GM12878 (cell line): ENCODE results near the gene PTPRQ. TPM values are rescaled to one million over a fixed set of nuclear protein-coding genes. Genes with fewer than 3 reads are reported as not detected.

Experiments
- ATAC-seq: fragments of 200-7000 bp; cut with Tn5 transposase; 3 replicates; pipeline ENCODE4 v1.9.1; 2020; ENCODE audit warnings: mild to moderate bottlenecking, moderate library complexity
- BruUV-seq: library from RNA; stranded (reverse); fragments of 400-500 nt; replicated peaks from 2 replicates; lab custom pipeline; 2021; lab: Mats Ljungman, UMichigan
- CTCF ChIA-PET: fragments of 300-600 bp; sonication (Branson Sonifier 250); formaldehyde crosslinking; extraction: SDS; loops from one replicate; lab custom pipeline; 2021; ENCODE audit warnings: inconsistent platforms; lab: Yijun Ruan, JAX
- POLR2A ChIA-PET: fragments of 350-600 bp; formaldehyde crosslinking; extraction: SDS; loops from one replicate; lab custom pipeline; 2021; ENCODE audit warnings: inconsistent platforms; lab: Charles Lee
- RAD21 ChIA-PET: fragments of 300-600 bp; sonication (Branson Sonifier 250); formaldehyde crosslinking; loops from one replicate; lab custom pipeline; 2023; ENCODE audit warnings: antibody characterized with exemption; ENCODE audit not compliant: unreplicated experiment; lab: Charles Lee
- SMC1A ChIA-PET: fragments of 300-600 bp; sonication (Branson Sonifier 250); formaldehyde crosslinking; loops from one replicate; lab custom pipeline; 2023; ENCODE audit not compliant: unreplicated experiment, uncharacterized antibody; lab: Charles Lee
- DNase-seq: peaks from one replicate; pipeline ENCODE4 v3.0.0-alpha.2; 2011; ENCODE audit warnings: low read depth, low spot score
- FAIRE-seq: peaks from 3 replicates; lab custom pipeline; 2011; peaks lifted over from hg19 to GRCh38; lab: Jason Lieb, UNC
- H2AFZ ChIP-seq: 2 replicates; pipeline ENCODE4 v1.6.0; 2011; ENCODE audit warnings: low read depth, low read length, control low read depth; ENCODE audit not compliant: control insufficient read depth
- H3K27ac ChIP-seq: 2 replicates; pipeline ENCODE4 v1.5.1; 2011; ENCODE audit warnings: control low read depth; ENCODE audit not compliant: control insufficient read depth, insufficient read depth
- H3K27me3 ChIP-seq, 2 experiments: replicated peaks in 1 of 2; 2 replicates each; pipeline versions ENCODE4 v1.6.0 to v1.6.1; 2011; ENCODE audit warnings: low read length in 1 of 2; ENCODE audit not compliant: control insufficient read depth in 2 of 2, insufficient read depth in 2 of 2
- H3K36me3 ChIP-seq, 2 experiments: 2 replicates each; pipeline ENCODE4 v1.5.1; 2011; ENCODE audit warnings: low read length in 1 of 2; ENCODE audit not compliant: control insufficient read depth in 2 of 2, insufficient read depth in 2 of 2
- H3K4me1 ChIP-seq: 2 replicates; pipeline ENCODE4 v1.6.1; 2011; ENCODE audit warnings: mild to moderate bottlenecking, low read length, moderate library complexity, mixed read lengths; ENCODE audit not compliant: control insufficient read depth, insufficient read depth
- H3K4me2 ChIP-seq: 2 replicates; pipeline ENCODE4 v1.6.0; 2011; ENCODE audit warnings: control low read depth; ENCODE audit not compliant: control insufficient read depth, insufficient read depth
- H3K4me3 ChIP-seq: fragments of 200-600 bp; sonication (generic); 2 replicates; pipeline ENCODE4 v1.5.1; 2016
- H3K79me2 ChIP-seq: 2 replicates; pipeline ENCODE4 v1.6.0; 2011; ENCODE audit warnings: low read length; ENCODE audit not compliant: control insufficient read depth, insufficient read depth
- H3K9ac ChIP-seq: 2 replicates; pipeline ENCODE4 v1.8.0; 2011; ENCODE audit warnings: low read length, control low read depth, mixed read lengths; ENCODE audit not compliant: control insufficient read depth, insufficient read depth
- H3K9me3 ChIP-seq: replicated peaks from 3 replicates; pipeline ENCODE4 v1.5.1; 2011; ENCODE audit warnings: mild to moderate bottlenecking, low read length; ENCODE audit not compliant: control insufficient read depth, insufficient read depth
- H4K20me1 ChIP-seq: 2 replicates; pipeline ENCODE4 v1.6.0; 2011; ENCODE audit not compliant: control insufficient read depth, insufficient read depth
- GATAD2B ChIP-seq: fragments of 450-650 bp; conservative IDR thresholded peaks from 2 replicates; pipeline ENCODE4 v1.6.1; 2017; ENCODE audit warnings: low read depth, mild to moderate bottlenecking, moderate library complexity
- HDGF ChIP-seq: fragments of 450-650 bp; IDR thresholded peaks from 2 replicates; pipeline ENCODE4 v1.6.1; 2016; ENCODE audit warnings: antibody characterized with exemption
- LARP7 ChIP-seq: fragments of 450-650 bp; IDR thresholded peaks from 2 replicates; pipeline ENCODE4 v1.6.1; 2017; ENCODE audit warnings: mild to moderate bottlenecking
- MEF2A ChIP-seq: IDR thresholded peaks from 2 replicates; pipeline ENCODE4 v1.6.1; 2011; ENCODE audit warnings: low read depth, mild to moderate bottlenecking, low read length, moderate library complexity; ENCODE audit not compliant: insufficient read depth
- NR2F1 ChIP-seq: fragments of 450-650 bp; conservative IDR thresholded peaks from 2 replicates; pipeline ENCODE4 v1.6.1; 2017; ENCODE audit warnings: mild to moderate bottlenecking
- WGBS: methylation state at CpG from one replicate; pipeline ENCODE4 v1.1.6; 2016; ENCODE audit warnings: low lambda C conversion rate; ENCODE audit not compliant: insufficient replicate concordance, insufficient coverage; ENCODE audit errors: missing lambda C conversion rate; 5-methylcytosine and 5-hydroxymethylcytosine counted together
- in situ Hi-C: fragments of 300-500 bp; cut with MboI; formaldehyde crosslinking; loops from 9 replicates; pipeline ENCODE4 v1.14.3; 2018; ENCODE audit warnings: mixed read lengths
- intact Hi-C: fragments of 100-400 bp; cut with micrococcal nuclease; formaldehyde crosslinking; loops from one replicate; pipeline ENCODE4 v1.14.2; 2022; ENCODE audit not compliant: unreplicated experiment
- polyA plus RNA-seq, 11 experiments: library from polyadenylated mRNA; depleted of rRNA in 4 of 11; unstranded in 6 of 11; stranded (reverse) in 5 of 11; fragments of >200 nt; fragmentation: Nextera tagmentation in 4 of 11; fragmentation: Illumina TruSeq in 1 of 11; extraction: Ambion mirVana in 4 of 11; extraction: Trizol in 1 of 11; gene quantifications; 1 replicate in 1 of 11; 2 replicates in 10 of 11; pipeline versions ENCODE4 v1.2.1 to v1.2.3, GENCODE V29; 2011 to 2016; ENCODE audit warnings: inconsistent platforms in 2 of 11, missing spikeins in 2 of 11, low read depth in 1 of 11
- total RNA-seq, 4 experiments: library from RNA; depleted of rRNA in 3 of 4; stranded (reverse); fragments of >200 nt in 3 of 4; fragmentation: Illumina TruSeq in 1 of 4; extraction: Trizol in 1 of 4; gene quantifications; 2 replicates each; pipeline versions ENCODE4 v1.2.1 to v1.2.3, GENCODE V29; 2013 to 2021
- TF ChIP-seq, protein P1 (sequence below), 3 experiments: IDR thresholded peaks in 2 of 3; conservative IDR thresholded peaks in 1 of 3; 2 replicates each; pipeline ENCODE4 v1.5.1; 2011; ENCODE audit warnings: low read depth in 3 of 3, low read length in 3 of 3, mild to moderate bottlenecking in 3 of 3, control low read depth in 2 of 3, moderate library complexity in 2 of 3, inconsistent platforms in 1 of 3, mixed read lengths in 1 of 3; ENCODE audit not compliant: control insufficient read depth in 2 of 3, insufficient read depth in 1 of 3; ENCODE audit errors: extremely low read depth in 1 of 3
- TF ChIP-seq, protein P2 (sequence below): fragments of 450-650 bp; IDR thresholded peaks from 2 replicates; pipeline ENCODE4 v1.6.1; 2017; ENCODE audit warnings: antibody characterized with exemption, mild to moderate bottlenecking, moderate library complexity

Gene PTPRQ
- total and polyA plus RNA-seq, 10 of the 15 experiments (the other 5 are each of a cell fraction or from before 2014, with no cell fraction given) = 0.01 TPM; not detected in 9

DNA sequence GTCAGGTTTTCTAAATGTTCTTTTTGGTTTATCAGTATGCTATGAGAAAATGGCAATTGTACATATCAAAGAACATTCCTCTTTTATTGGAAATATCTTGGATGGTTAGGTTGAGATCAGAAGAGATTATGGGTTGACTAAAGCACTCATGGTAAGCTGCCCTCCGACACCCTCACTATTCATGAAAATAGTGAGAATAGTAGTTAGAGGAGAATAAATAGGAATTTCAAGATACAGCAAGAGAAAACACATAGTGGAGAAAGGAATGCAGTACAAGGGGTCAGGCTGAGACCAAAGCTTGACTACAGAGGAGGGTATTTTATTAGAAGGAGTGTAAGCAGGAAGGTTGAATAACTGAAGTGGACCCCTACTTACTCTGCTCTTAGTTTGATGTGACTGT lies 112.5 kb downstream of the PTPRQ start:
- Histone ChIP-seq H4K20me1 (no peaks in the 10 kb centered on the region), H3K79me2 (no peaks in the 10 kb centered on the region), H2AFZ (no peak overlapping the region), H3K27me3 (no peaks in the 10 kb centered on the region), H3K36me3 (no peaks in the 10 kb centered on the region), H3K4me3 (no peak overlapping the region), H3K27ac (no peak overlapping the region), H3K9me3 (no peaks in the 10 kb centered on the region), H3K9ac (no peak overlapping the region), H3K4me2 (no peak overlapping the region), H3K4me1 (no peaks in the 10 kb centered on the region)
- CTCF ChIA-PET = no interaction called here
- RAD21 ChIA-PET = no interaction called here
- SMC1A ChIA-PET = no interaction called here
- POLR2A ChIA-PET = no interaction called here
- intact Hi-C loops (no loop called here), in situ Hi-C loops (no loop called here)
- FAIRE-seq (no peak), DNase-seq (no peak), ATAC-seq (no peak)
- BruUV-seq = no TSS peak
- TF ChIP-seq GATAD2B = no peak
- no peak for TF ChIP-seq HDGF
- no peak for TF ChIP-seq NR2F1
- TF ChIP-seq, protein P1, sequence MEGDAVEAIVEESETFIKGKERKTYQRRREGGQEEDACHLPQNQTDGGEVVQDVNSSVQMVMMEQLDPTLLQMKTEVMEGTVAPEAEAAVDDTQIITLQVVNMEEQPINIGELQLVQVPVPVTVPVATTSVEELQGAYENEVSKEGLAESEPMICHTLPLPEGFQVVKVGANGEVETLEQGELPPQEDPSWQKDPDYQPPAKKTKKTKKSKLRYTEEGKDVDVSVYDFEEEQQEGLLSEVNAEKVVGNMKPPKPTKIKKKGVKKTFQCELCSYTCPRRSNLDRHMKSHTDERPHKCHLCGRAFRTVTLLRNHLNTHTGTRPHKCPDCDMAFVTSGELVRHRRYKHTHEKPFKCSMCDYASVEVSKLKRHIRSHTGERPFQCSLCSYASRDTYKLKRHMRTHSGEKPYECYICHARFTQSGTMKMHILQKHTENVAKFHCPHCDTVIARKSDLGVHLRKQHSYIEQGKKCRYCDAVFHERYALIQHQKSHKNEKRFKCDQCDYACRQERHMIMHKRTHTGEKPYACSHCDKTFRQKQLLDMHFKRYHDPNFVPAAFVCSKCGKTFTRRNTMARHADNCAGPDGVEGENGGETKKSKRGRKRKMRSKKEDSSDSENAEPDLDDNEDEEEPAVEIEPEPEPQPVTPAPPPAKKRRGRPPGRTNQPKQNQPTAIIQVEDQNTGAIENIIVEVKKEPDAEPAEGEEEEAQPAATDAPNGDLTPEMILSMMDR (IDR thresholded peaks at IDR 0.05 in 2 of 3, conservative IDR thresholded peaks at IDR 0.05 in 1 of 3; ENCODE audit: control insufficient read depth in 2 of 3, extremely low read depth in 1 of 3, insufficient read depth in 1 of 3, low read depth in 3 of 3, low read length in 3 of 3) = no peak
- no peak for TF ChIP-seq LARP7
- TF ChIP-seq, protein P2, sequence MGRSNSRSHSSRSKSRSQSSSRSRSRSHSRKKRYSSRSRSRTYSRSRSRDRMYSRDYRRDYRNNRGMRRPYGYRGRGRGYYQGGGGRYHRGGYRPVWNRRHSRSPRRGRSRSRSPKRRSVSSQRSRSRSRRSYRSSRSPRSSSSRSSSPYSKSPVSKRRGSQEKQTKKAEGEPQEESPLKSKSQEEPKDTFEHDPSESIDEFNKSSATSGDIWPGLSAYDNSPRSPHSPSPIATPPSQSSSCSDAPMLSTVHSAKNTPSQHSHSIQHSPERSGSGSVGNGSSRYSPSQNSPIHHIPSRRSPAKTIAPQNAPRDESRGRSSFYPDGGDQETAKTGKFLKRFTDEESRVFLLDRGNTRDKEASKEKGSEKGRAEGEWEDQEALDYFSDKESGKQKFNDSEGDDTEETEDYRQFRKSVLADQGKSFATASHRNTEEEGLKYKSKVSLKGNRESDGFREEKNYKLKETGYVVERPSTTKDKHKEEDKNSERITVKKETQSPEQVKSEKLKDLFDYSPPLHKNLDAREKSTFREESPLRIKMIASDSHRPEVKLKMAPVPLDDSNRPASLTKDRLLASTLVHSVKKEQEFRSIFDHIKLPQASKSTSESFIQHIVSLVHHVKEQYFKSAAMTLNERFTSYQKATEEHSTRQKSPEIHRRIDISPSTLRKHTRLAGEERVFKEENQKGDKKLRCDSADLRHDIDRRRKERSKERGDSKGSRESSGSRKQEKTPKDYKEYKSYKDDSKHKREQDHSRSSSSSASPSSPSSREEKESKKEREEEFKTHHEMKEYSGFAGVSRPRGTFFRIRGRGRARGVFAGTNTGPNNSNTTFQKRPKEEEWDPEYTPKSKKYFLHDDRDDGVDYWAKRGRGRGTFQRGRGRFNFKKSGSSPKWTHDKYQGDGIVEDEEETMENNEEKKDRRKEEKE = no peak
- TF ChIP-seq MEF2A = no peak
- TF ChIP-seq, all 136 proteins: peak for 0
- 0% methylated on average over 1 of the region's 1 CpG for WGBS
